Activated naive CD4-positive, alpha-beta T cell (primary cell): ENCODE measurements around the gene RABAC1.

Experiments
- DNase-seq, 4 experiments: peaks; one replicate each; lab custom pipeline; 2025; lab: John Stamatoyannopoulos, UW

RABAC1 gene

GRCh38 chr19:41988947-41989346 lies 29.8 kb upstream of the RABAC1 start:
- DNase-seq, result no peak

- DNase-seq, result no peak
Observed at GRCh38 chr19:41987141-41987860, 28.2 kb upstream of the RABAC1 start.

GRCh38 chr19:41984961-41985360 lies 25.8 kb upstream of the RABAC1 start:
- no peak for DNase-seq

- DNase-seq, result no peak
Observed at GRCh38 chr19:41981724-41982123, 22.6 kb upstream of the RABAC1 start.

GRCh38 chr19:41978470-41978869 lies 19.3 kb upstream of the RABAC1 start:
- no peak for DNase-seq

- DNase-seq, result no peak
Observed at GRCh38 chr19:41977916-41978315, 18.8 kb upstream of the RABAC1 start.

- no peak for DNase-seq
Observed at GRCh38 chr19:41974652-41975051, 15.5 kb upstream of the RABAC1 start.

- no peak for DNase-seq
Observed at GRCh38 chr19:41971363-41971762, 12.2 kb upstream of the RABAC1 start.

GRCh38 chr19:41969772-41970458 lies 10.8 kb upstream of the RABAC1 start:
- DNase-seq, result no peak

GRCh38 chr19:41968751-41969595 lies 9.9 kb upstream of the RABAC1 start:
- no peak for DNase-seq

- no peak for DNase-seq
Observed at GRCh38 chr19:41967054-41967783, 8.1 kb upstream of the RABAC1 start.

- DNase-seq, result no peak
Observed at GRCh38 chr19:41965106-41965505, 6.0 kb upstream of the RABAC1 start.

- DNase-seq, result no peak
Observed at GRCh38 chr19:41960973-41961372, 1.9 kb upstream of the RABAC1 start.

GRCh38 chr19:41958367-41959055 lies 610 bp downstream of the RABAC1 start:
- peak; percentile 39 to 83 (median 59) for DNase-seq

- DNase-seq, result no peak
Observed at GRCh38 chr19:41957838-41958366, 1.2 kb downstream of the RABAC1 start.

GRCh38 chr19:41957161-41957837 lies 1.8 kb downstream of the RABAC1 start:
- DNase-seq, result no peak

GRCh38 chr19:41956621-41957020 lies 2.5 kb downstream of the RABAC1 start:
- DNase-seq, result no peak

GRCh38 chr19:41955521-41955920 lies 3.6 kb downstream of the RABAC1 start:
- DNase-seq, result no peak

- DNase-seq, result peak; percentile 78 to 96 (median 89)
Observed at GRCh38 chr19:41951686-41952172, 7.4 kb downstream of the RABAC1 start.

- no peak for DNase-seq
Observed at GRCh38 chr19:41947091-41947490, 12.0 kb downstream of the RABAC1 start.
